Liver (tissue), 3 donors: ENCODE data around the gene ATP4A.

ENCODE experiments used
- FOXA1 ChIP-seq: IDR thresholded peaks from 2 replicates; pipeline ENCODE4 v1.6.1; 2016; ENCODE audit warnings: antibody characterized with exemption
- GABPA ChIP-seq, 2 donors: IDR thresholded peaks in 1 of 2; conservative IDR thresholded peaks in 1 of 2; 2 replicates each; pipeline ENCODE4 v1.6.1; 2016; ENCODE audit warnings: antibody characterized with exemption in 2 of 2, mild to moderate bottlenecking in 1 of 2, moderate library complexity in 1 of 2
- SP1 ChIP-seq: IDR thresholded peaks from 2 replicates; pipeline ENCODE4 v1.6.1; 2018; ENCODE audit warnings: antibody characterized with exemption, mild to moderate bottlenecking
- TF ChIP-seq, protein P1 (sequence below): fragments of 150-350 bp; IDR thresholded peaks from 2 replicates; pipeline ENCODE4 v1.5.1; 2017; ENCODE audit warnings: improper control_type of control experiment, low read depth, low read length; ENCODE audit not compliant: missing input control
- TF ChIP-seq, protein P2 (sequence below): IDR thresholded peaks from 2 replicates; pipeline ENCODE4 v1.6.1; 2016; ENCODE audit warnings: antibody characterized with exemption
- donor health status: healthy.
- donor health status: healthy.

DNA sequence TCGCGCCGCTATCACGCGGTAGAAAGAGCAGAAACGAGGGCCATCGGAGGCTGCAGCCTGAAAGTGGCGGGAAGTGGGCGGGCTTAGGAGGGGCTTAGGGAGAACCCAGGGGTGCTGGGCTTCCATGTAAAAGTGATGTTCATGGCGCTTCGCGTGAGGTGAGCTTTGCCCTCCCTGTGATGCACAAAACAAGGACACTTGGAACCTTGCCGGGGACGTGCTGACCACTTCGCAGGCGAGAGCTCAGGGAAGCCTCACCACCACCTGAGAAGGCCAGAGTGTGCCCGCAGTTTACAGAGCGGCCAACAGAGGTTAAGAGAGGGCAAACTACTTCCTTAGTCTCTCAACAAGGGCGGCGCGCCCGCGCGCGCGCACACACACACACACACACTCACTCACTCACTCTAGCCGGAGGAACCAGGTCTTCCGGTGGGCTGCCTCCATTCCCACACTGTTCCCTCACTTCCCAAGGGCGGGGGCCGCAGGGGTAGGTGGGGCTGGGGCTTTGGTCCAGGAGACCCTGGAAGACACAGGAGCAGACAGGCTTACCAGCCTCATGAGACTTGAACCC is 29.6 kb downstream of the ATP4A start:
- TF ChIP-seq, protein P1, sequence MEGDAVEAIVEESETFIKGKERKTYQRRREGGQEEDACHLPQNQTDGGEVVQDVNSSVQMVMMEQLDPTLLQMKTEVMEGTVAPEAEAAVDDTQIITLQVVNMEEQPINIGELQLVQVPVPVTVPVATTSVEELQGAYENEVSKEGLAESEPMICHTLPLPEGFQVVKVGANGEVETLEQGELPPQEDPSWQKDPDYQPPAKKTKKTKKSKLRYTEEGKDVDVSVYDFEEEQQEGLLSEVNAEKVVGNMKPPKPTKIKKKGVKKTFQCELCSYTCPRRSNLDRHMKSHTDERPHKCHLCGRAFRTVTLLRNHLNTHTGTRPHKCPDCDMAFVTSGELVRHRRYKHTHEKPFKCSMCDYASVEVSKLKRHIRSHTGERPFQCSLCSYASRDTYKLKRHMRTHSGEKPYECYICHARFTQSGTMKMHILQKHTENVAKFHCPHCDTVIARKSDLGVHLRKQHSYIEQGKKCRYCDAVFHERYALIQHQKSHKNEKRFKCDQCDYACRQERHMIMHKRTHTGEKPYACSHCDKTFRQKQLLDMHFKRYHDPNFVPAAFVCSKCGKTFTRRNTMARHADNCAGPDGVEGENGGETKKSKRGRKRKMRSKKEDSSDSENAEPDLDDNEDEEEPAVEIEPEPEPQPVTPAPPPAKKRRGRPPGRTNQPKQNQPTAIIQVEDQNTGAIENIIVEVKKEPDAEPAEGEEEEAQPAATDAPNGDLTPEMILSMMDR = no peak
- TF ChIP-seq GABPA (IDR thresholded peaks at IDR 0.05 in 1 of 2, conservative IDR thresholded peaks at IDR 0.05 in 1 of 2) (no peak), FOXA1 (no peak), SP1 (no peak)
- TF ChIP-seq, protein P2, sequence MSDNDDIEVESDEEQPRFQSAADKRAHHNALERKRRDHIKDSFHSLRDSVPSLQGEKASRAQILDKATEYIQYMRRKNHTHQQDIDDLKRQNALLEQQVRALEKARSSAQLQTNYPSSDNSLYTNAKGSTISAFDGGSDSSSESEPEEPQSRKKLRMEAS = no peak
